ENCODE measurements around the gene CHST11. TPM values are rescaled to one million over a fixed set of nuclear protein-coding genes. Genes with fewer than 3 reads are reported as not detected.

Gene CHST11
- total RNA-seq, 1 donor from 2014 or later: 7.7 TPM

DNA sequence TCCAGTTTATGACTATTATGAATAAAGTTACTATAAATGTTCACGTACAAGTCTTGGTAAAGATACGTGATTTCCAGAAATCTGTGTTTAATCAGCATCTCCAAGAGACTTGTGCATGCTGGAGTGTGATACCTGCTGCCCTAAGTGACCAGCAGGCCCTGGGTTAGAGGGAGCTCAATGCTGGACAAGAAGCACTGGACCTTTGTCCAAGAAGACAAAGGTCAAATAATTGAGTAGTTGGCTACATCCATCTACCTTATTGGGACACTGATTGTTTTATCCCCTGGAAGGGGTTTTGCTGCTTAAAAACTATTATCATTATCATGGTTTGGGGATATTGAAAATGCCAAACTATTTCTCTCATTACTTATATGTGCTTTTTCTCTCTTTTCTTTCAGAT, 37.0 kb upstream of the CHST11 start:
- no peaks in the 10 kb centered on the region for H3K4me1 Mint-ChIP-seq

DNA sequence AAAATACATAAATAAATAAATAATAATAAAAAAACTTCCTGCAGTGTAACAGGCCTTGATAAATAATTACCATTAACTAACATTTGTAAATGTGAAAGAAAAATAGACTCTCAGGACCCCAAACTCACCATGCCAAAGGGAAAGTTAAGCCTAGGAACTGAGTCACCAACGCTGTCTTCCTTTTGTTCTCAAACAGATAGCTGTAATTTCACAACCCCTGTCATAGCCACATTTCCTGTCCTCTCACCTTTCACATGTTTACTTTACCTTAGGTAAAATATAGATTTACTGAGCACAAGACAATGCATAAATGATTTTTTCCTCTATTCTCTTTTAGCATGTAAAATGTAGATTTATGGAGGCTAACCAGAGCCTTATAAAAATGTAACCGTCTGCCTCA, 35.9 kb upstream of the CHST11 start:
- Mint-ChIP-seq H3K36me3 (no peaks in the 10 kb centered on the region), H3K27ac (no peak overlapping the region), H3K4me1 (no peaks in the 10 kb centered on the region), H3K4me3 (no peak overlapping the region), H3K9me3 (peaks cover 5% of the 10 kb centered on the region), H3K27me3 (ENCODE audit: insufficient read depth, low read depth) (no peaks in the 10 kb centered on the region)
- no peak for DNase-seq (ENCODE audit: low spot score)
- Histone ChIP-seq H4K20me1 (ENCODE audit: low read depth) (no peaks in the 10 kb centered on the region), H3K4me3 (no peak overlapping the region), H3K4me2 (no peak overlapping the region), H3K36me3 (no peaks in the 10 kb centered on the region), H3K27ac (no peak overlapping the region), H3F3A (ENCODE audit: low read depth) (no peaks in the 10 kb centered on the region), H3K4me1 (no peaks in the 10 kb centered on the region), H3K9me3 (ENCODE audit: low read depth) (no peaks in the 10 kb centered on the region), H3K27me3 (no peaks in the 10 kb centered on the region), H3K9ac (no peak overlapping the region), H3K79me2 (ENCODE audit: low read depth) (no peaks in the 10 kb centered on the region), H2AFZ (replicated peaks) (no peak overlapping the region)
- no peak for TF ChIP-seq EZH2phosphoT487 (IDR thresholded peaks at IDR 0.05)
- TF ChIP-seq EZH2 (IDR thresholded peaks at IDR 0.05): no peak
- TF ChIP-seq, protein P1, sequence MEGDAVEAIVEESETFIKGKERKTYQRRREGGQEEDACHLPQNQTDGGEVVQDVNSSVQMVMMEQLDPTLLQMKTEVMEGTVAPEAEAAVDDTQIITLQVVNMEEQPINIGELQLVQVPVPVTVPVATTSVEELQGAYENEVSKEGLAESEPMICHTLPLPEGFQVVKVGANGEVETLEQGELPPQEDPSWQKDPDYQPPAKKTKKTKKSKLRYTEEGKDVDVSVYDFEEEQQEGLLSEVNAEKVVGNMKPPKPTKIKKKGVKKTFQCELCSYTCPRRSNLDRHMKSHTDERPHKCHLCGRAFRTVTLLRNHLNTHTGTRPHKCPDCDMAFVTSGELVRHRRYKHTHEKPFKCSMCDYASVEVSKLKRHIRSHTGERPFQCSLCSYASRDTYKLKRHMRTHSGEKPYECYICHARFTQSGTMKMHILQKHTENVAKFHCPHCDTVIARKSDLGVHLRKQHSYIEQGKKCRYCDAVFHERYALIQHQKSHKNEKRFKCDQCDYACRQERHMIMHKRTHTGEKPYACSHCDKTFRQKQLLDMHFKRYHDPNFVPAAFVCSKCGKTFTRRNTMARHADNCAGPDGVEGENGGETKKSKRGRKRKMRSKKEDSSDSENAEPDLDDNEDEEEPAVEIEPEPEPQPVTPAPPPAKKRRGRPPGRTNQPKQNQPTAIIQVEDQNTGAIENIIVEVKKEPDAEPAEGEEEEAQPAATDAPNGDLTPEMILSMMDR (IDR thresholded peaks at IDR 0.05): no peak

More for the DNA sequence above, 37.0 kb upstream of the CHST11 start:
- no peaks in the 10 kb centered on the region for H3K9me3 ChIP-seq (ENCODE audit: low read depth)
- H3K27me3 ChIP-seq: no peaks in the 10 kb centered on the region
- H3K4me1 ChIP-seq: peaks cover 5% of the 10 kb centered on the region
- no peaks in the 10 kb centered on the region for H4K20me1 ChIP-seq (ENCODE audit: low read depth)
- DNase-seq (ENCODE audit: low spot score): no peak
- H3K27ac ChIP-seq: no peak overlapping the region
- no peak overlapping the region for H3K4me2 ChIP-seq
- H3F3A ChIP-seq (ENCODE audit: low read depth): no peaks in the 10 kb centered on the region
- H3K9ac ChIP-seq: no peak overlapping the region
- Mint-ChIP-seq H3K27me3 (ENCODE audit: insufficient read depth, low read depth) (no peaks in the 10 kb centered on the region), H3K36me3 (no peaks in the 10 kb centered on the region), H3K9me3 (peaks cover 5% of the 10 kb centered on the region), H3K27ac (no peak overlapping the region), H3K4me3 (no peak overlapping the region)
- no peaks in the 10 kb centered on the region for H3K36me3 ChIP-seq
- TF ChIP-seq, protein P1 (IDR thresholded peaks at IDR 0.05): no peak
- H3K4me3 ChIP-seq: no peak overlapping the region
- no peak overlapping the region for H2AFZ ChIP-seq (replicated peaks)
- no peaks in the 10 kb centered on the region for H3K79me2 ChIP-seq (ENCODE audit: low read depth)

DNA sequence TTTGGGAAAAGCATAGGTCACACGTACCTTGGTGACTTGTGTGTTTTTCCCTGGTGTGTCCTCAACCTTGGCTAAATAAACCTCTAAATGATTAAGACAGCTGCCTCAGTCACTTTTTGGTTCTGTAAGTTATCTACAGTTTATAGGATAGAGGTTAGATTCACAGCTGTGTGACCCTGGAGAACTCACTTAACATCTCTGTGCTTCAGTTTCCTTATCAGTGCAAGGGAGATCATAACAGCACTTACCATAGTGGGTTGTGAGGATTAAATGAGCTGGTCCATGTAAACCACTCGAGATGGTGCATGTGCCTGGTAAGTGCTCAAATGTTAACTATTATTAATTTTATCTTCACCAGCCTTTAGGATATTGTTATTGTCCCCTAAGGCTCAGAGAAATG, 35.4 kb upstream of the CHST11 start:
- H3K27me3 Mint-ChIP-seq (ENCODE audit: insufficient read depth, low read depth): no peaks in the 10 kb centered on the region
- TF ChIP-seq, protein P1 (IDR thresholded peaks at IDR 0.05): no peak
- TF ChIP-seq EZH2 (IDR thresholded peaks at IDR 0.05): no peak
- TF ChIP-seq EZH2phosphoT487 (IDR thresholded peaks at IDR 0.05): no peak
- H3K4me3 Mint-ChIP-seq: no peak overlapping the region

More for the DNA sequence above, 35.4 kb upstream of the CHST11 start:
- H3K9me3 ChIP-seq (ENCODE audit: low read depth): no peaks in the 10 kb centered on the region
- H3K4me1 Mint-ChIP-seq: no peaks in the 10 kb centered on the region
- no peak overlapping the region for H3K9ac ChIP-seq
- H4K20me1 ChIP-seq (ENCODE audit: low read depth): no peaks in the 10 kb centered on the region
- no peaks in the 10 kb centered on the region for H3K4me1 ChIP-seq
- H3K27me3 ChIP-seq: no peaks in the 10 kb centered on the region
- H2AFZ ChIP-seq (replicated peaks): no peak overlapping the region
- no peaks in the 10 kb centered on the region for H3F3A ChIP-seq (ENCODE audit: low read depth)
- H3K27ac ChIP-seq: no peak overlapping the region
- no peaks in the 10 kb centered on the region for H3K36me3 Mint-ChIP-seq
- H3K36me3 ChIP-seq: no peaks in the 10 kb centered on the region
- H3K4me2 ChIP-seq: no peak overlapping the region
- H3K9me3 Mint-ChIP-seq: peaks cover 5% of the 10 kb centered on the region
- no peak overlapping the region for H3K27ac Mint-ChIP-seq
- H3K79me2 ChIP-seq (ENCODE audit: low read depth): no peaks in the 10 kb centered on the region
- no peak for DNase-seq (ENCODE audit: low spot score)
- no peak overlapping the region for H3K4me3 ChIP-seq

Measured in neural progenitor cell (in vitro differentiated cells).